Stimulated activated CD4-positive, alpha-beta T cell treated with anti-CD3 and anti-CD28 coated beads, Interleukin-1b, Interleukin-23, amount 100 ng/mL, for 48 hours (primary cell): ENCODE results near the gene ABHD16A.
A peak's percentile ranks its signal among the peaks of the same experiment; 100 is the strongest.

Source experiments
- DNase-seq: peaks from one replicate; pipeline ENCODE4 v3.0.0-alpha.2; 2020

ABHD16A gene

GRCh38 chr6:31687860-31688693 is 15.0 kb downstream of the ABHD16A start:
- DNase-seq: no peak

- no peak for DNase-seq
These were observed 15.8 kb downstream of the ABHD16A start for GRCh38 chr6:31687321-31687720.

- DNase-seq: no peak
These were observed 16.6 kb downstream of the ABHD16A start for GRCh38 chr6:31686483-31686882.

- DNase-seq: no peak
These were observed 19.5 kb downstream of the ABHD16A start for GRCh38 chr6:31683591-31683990.

- DNase-seq: peak; percentile 37
These were observed 21.9 kb downstream of the ABHD16A start for GRCh38 chr6:31681135-31681671.

- DNase-seq: peak; percentile 65
These were observed 22.6 kb downstream of the ABHD16A start, which contains the start of gene LY6G5C for GRCh38 chr6:31680226-31681134. Gene LY6G5C, minus strand, starts transcription at chr6:31681067. Its CDS starts 694 bp downstream, at chr6:31680373.

GRCh38 chr6:31677955-31678354 is 25.2 kb downstream of the ABHD16A start:
- DNase-seq: no peak

GRCh38 chr6:31676904-31677303 is 26.2 kb downstream of the ABHD16A start:
- no peak for DNase-seq

- no peak for DNase-seq
These were observed 26.7 kb downstream of the ABHD16A start for GRCh38 chr6:31676322-31676903.

GRCh38 chr6:31669676-31670075 is 33.4 kb downstream of the ABHD16A start, which contains the start of gene LY6G5B:
Gene LY6G5B, plus strand, starts transcription at chr6:31669976. Its CDS starts 975 bp downstream, at chr6:31670951.
- DNase-seq: no peak

GRCh38 chr6:31666337-31666965 is 36.7 kb downstream of the ABHD16A start:
- DNase-seq: no peak

- peak; percentile 99 for DNase-seq
These were observed 37.4 kb downstream of the ABHD16A start, which contains the start of gene CSNK2B for GRCh38 chr6:31665501-31666336. Gene CSNK2B, plus strand, starts transcription at chr6:31666080. Its CDS starts 752 bp downstream, at chr6:31666832.

- peak; percentile 92 for DNase-seq
These were observed 38.2 kb downstream of the ABHD16A start, which contains the start of gene GPANK1 for GRCh38 chr6:31664790-31665500. Gene GPANK1, minus strand, starts transcription at chr6:31664997. Its CDS starts 519 bp downstream, at chr6:31664478.

- no peak for DNase-seq
These were observed 38.9 kb downstream of the ABHD16A start for GRCh38 chr6:31663961-31664789.

- no peak for DNase-seq
These were observed 39.8 kb downstream of the ABHD16A start for GRCh38 chr6:31663126-31663960.

- DNase-seq: no peak
These were observed 40.9 kb downstream of the ABHD16A start for GRCh38 chr6:31662124-31662723.

GRCh38 chr6:31661262-31662123 is 41.6 kb downstream of the ABHD16A start:
- no peak for DNase-seq
